GM12874 (cell line): ENCODE measurements around the gene SALL3.

Source experiments
- TF ChIP-seq, protein P1 (sequence below): IDR thresholded peaks from 2 replicates; pipeline ENCODE4 v1.5.1; 2011; ENCODE audit warnings: low read depth, mild to moderate bottlenecking, control low read depth, low read length, moderate library complexity; ENCODE audit not compliant: insufficient read depth

SALL3 gene

DNA sequence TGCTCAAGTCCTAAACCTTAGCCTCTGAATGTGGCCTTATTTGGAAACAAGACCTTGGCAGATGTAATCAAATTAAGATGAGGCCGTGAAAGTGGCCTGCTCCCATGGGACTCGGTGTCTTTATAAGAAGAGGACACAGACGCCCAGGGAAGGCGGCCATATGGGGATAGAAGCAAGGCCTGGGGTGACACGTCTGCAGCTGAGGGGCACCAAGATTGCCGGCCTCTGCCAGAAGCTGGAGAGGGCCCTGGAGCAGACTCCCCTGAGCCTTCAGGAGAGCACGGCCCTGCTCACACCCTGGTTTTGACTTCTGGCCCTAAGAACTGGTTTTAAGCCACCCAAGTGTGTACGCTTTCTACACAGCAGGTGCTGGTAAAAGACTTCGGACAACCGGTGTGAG is 29.2 kb upstream of the SALL3 start:
- TF ChIP-seq, protein P1, sequence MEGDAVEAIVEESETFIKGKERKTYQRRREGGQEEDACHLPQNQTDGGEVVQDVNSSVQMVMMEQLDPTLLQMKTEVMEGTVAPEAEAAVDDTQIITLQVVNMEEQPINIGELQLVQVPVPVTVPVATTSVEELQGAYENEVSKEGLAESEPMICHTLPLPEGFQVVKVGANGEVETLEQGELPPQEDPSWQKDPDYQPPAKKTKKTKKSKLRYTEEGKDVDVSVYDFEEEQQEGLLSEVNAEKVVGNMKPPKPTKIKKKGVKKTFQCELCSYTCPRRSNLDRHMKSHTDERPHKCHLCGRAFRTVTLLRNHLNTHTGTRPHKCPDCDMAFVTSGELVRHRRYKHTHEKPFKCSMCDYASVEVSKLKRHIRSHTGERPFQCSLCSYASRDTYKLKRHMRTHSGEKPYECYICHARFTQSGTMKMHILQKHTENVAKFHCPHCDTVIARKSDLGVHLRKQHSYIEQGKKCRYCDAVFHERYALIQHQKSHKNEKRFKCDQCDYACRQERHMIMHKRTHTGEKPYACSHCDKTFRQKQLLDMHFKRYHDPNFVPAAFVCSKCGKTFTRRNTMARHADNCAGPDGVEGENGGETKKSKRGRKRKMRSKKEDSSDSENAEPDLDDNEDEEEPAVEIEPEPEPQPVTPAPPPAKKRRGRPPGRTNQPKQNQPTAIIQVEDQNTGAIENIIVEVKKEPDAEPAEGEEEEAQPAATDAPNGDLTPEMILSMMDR, result no peak

- TF ChIP-seq, protein P1, result no peak
Observed at GRCh38 chr18:78953566-78953965, 26.1 kb upstream of the SALL3 start.

- TF ChIP-seq, protein P1, result no peak
Observed at GRCh38 chr18:78955051-78955450, 24.6 kb upstream of the SALL3 start.

DNA sequence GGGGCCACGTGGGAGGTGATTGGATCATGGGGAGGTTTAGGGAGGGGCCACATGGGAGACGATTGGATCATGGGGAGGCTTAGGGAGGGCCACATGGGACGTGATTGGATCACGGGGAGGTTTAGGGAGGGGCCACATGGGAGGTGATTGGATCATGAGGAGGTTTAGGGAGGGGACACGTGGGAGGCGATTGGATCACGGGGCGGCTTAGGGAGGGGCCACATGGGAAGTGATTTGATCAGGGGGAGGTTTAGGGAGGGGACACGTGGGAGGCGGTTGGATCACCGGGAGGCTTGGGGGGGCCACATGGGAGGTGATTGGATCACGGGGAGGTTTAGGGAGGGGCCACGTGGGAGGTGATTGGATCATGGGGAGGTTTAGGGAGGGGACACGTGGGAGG is 22.5 kb upstream of the SALL3 start:
- TF ChIP-seq, protein P1, result no peak

- TF ChIP-seq, protein P1, result no peak
Observed at GRCh38 chr18:78960709-78961108, 18.9 kb upstream of the SALL3 start.

GRCh38 chr18:78962098-78962497 is 17.5 kb upstream of the SALL3 start:
- TF ChIP-seq, protein P1, result no peak

DNA sequence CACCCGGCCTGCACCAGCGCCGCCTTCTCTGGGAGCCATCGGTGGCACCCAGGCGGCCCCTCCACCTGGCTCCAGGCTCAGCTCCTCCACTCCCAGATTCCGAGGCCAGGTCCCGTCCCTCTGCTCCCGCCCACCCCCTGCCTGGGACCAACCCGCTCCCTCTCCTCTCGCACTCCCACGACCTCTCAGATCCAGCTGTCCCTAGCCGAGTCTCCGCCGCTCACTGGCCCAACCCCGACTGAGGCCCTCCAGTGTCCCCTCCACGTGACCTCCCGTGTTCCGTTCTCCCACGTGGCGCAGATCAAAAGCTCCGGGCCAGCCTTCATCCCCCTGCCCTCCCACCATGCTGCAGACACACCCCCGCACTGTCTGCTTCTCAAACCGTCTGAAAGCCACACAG is 14.4 kb upstream of the SALL3 start:
- TF ChIP-seq, protein P1, result no peak
